Stomach (tissue), 4 donors: ENCODE data around the gene GRK3.

Experiments
- CTCF ChIP-seq, 7 experiments: fragments of 450-650 bp in 4 of 7; fragments of 200-600 bp in 3 of 7; sonication (generic) in 3 of 7; IDR thresholded peaks; one replicate each; pipeline ENCODE4 v1.5.1; 2016 to 2019; ENCODE audit warnings: antibody characterized with exemption in 7 of 7, control low read depth in 2 of 7, mild to moderate bottlenecking in 1 of 7
- POLR2A ChIP-seq, 4 donors: fragments of 450-650 bp; IDR thresholded peaks; one replicate each; pipeline ENCODE4 v1.6.1; 2016; ENCODE audit warnings: antibody characterized with exemption in 4 of 4, control low read depth in 2 of 4, mild to moderate bottlenecking in 1 of 4, moderate library complexity in 1 of 4
- POLR2AphosphoS5 ChIP-seq, 3 donors: sonication (generic); formaldehyde crosslinking; IDR thresholded peaks; one replicate each; pipeline ENCODE4 v1.6.1; 2016; ENCODE audit warnings: antibody characterized with exemption in 3 of 3

- no peak for TF ChIP-seq CTCF (IDR thresholded peaks at IDR 0.05)
- TF ChIP-seq POLR2A (IDR thresholded peaks at IDR 0.05) = no peak
- TF ChIP-seq POLR2AphosphoS5 (IDR thresholded peaks at IDR 0.05) = no peak
Measured at GRCh38 chr22:25650833-25651232, 86.4 kb downstream of the GRK3 start.
